HEK293 (cell line): Measurements from ENCODE around the gene SCGB3A2.

Experiments used
- SP2 ChIP-seq: fragments of 450-650 bp; formaldehyde crosslinking; IDR thresholded peaks from 2 replicates; pipeline ENCODE4 v1.5.1; 2016; ENCODE audit warnings: missing biosample characterization, missing genetic modification characterization
- YY1 ChIP-seq: fragments of 450-650 bp; formaldehyde crosslinking; IDR thresholded peaks from 2 replicates; pipeline ENCODE4 v1.5.1; 2018; ENCODE audit warnings: missing biosample characterization, missing genetic modification characterization
- ZBTB48 ChIP-seq: fragments of 450-650 bp; formaldehyde crosslinking; IDR thresholded peaks from 2 replicates; pipeline ENCODE4 v1.5.1; 2016; ENCODE audit warnings: missing biosample characterization, missing genetic modification characterization
- ZFP69B ChIP-seq: fragments of 450-650 bp; formaldehyde crosslinking; IDR thresholded peaks from 2 replicates; pipeline ENCODE4 v1.5.1; 2016; ENCODE audit warnings: missing biosample characterization, missing genetic modification characterization
- ZNF274 ChIP-seq, 2 experiments: fragments of 200-500 bp in 1 of 2; fragments of 450-650 bp in 1 of 2; sonication (Bioruptor generic) in 1 of 2; formaldehyde crosslinking in 1 of 2; IDR thresholded peaks; 2 replicates each; pipeline versions ENCODE4 v1.5.1 to v1.6.1; 2014 to 2016; ENCODE audit warnings: borderline replicate concordance in 1 of 2, inconsistent platforms in 1 of 2, low read length in 1 of 2, missing biosample characterization in 1 of 2, missing genetic modification characterization in 1 of 2
- ZNF292 ChIP-seq: fragments of 450-650 bp; formaldehyde crosslinking; IDR thresholded peaks from 2 replicates; pipeline ENCODE4 v1.5.1; 2016; ENCODE audit warnings: low read depth, missing biosample characterization, missing genetic modification characterization, borderline replicate concordance
- ZNF302 ChIP-seq: fragments of 450-650 bp; formaldehyde crosslinking; IDR thresholded peaks from 2 replicates; pipeline ENCODE4 v1.5.1; 2016; ENCODE audit warnings: missing biosample characterization, missing genetic modification characterization, low read depth
- ZNF623 ChIP-seq: fragments of 450-650 bp; formaldehyde crosslinking; IDR thresholded peaks from 2 replicates; pipeline ENCODE4 v1.5.1; 2016; ENCODE audit warnings: missing biosample characterization, missing genetic modification characterization
- ZNF830 ChIP-seq: fragments of 450-650 bp; IDR thresholded peaks from 2 replicates; pipeline ENCODE4 v1.5.0; 2018; ENCODE audit warnings: missing biosample characterization, missing genetic modification characterization, low read depth, mild to moderate bottlenecking, moderate library complexity
- TF ChIP-seq, protein P1 (sequence below): fragments of 450-650 bp; formaldehyde crosslinking; IDR thresholded peaks from 2 replicates; pipeline ENCODE4 v1.5.1; 2016; ENCODE audit warnings: missing biosample characterization, missing genetic modification characterization
- TF ChIP-seq, protein P2 (sequence below): sonication (generic); formaldehyde crosslinking; IDR thresholded peaks from 2 replicates; pipeline ENCODE4 v1.8.1; 2022; ENCODE audit warnings: mild to moderate bottlenecking, moderate library complexity, missing genetic modification reagents
- TF ChIP-seq, protein P3 (sequence below): fragments of 450-650 bp; formaldehyde crosslinking; IDR thresholded peaks from 2 replicates; pipeline ENCODE4 v1.5.1; 2016; ENCODE audit warnings: missing biosample characterization, missing genetic modification characterization, low read depth

DNA sequence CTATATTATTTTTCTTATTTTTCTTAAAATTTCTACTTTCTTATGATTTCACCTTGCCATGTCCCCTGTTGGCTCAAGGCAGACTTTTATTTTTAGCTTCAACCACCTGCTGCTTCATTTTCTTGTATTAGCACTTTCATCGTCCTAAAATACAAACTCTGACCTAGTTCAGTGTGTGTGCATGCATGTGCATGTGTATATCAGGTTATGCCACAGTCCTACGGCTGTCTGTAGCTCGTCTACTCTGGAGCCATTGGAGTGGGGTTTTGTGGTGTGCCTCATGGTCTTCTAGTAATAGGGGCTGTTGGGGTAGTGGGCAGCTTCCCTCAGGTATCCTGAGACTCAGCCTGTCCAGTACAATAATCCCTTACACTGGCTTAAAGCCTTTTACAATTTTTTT lies 33.7 kb upstream of the SCGB3A2 start:
- no peak for TF ChIP-seq YY1
- TF ChIP-seq, protein P1, sequence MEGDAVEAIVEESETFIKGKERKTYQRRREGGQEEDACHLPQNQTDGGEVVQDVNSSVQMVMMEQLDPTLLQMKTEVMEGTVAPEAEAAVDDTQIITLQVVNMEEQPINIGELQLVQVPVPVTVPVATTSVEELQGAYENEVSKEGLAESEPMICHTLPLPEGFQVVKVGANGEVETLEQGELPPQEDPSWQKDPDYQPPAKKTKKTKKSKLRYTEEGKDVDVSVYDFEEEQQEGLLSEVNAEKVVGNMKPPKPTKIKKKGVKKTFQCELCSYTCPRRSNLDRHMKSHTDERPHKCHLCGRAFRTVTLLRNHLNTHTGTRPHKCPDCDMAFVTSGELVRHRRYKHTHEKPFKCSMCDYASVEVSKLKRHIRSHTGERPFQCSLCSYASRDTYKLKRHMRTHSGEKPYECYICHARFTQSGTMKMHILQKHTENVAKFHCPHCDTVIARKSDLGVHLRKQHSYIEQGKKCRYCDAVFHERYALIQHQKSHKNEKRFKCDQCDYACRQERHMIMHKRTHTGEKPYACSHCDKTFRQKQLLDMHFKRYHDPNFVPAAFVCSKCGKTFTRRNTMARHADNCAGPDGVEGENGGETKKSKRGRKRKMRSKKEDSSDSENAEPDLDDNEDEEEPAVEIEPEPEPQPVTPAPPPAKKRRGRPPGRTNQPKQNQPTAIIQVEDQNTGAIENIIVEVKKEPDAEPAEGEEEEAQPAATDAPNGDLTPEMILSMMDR: no peak
- TF ChIP-seq ZNF623 (tag by site-specific recombination): no peak
- TF ChIP-seq, protein P2, sequence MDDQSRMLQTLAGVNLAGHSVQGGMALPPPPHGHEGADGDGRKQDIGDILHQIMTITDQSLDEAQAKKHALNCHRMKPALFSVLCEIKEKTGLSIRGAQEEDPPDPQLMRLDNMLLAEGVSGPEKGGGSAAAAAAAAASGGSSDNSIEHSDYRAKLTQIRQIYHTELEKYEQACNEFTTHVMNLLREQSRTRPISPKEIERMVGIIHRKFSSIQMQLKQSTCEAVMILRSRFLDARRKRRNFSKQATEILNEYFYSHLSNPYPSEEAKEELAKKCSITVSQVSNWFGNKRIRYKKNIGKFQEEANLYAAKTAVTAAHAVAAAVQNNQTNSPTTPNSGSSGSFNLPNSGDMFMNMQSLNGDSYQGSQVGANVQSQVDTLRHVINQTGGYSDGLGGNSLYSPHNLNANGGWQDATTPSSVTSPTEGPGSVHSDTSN (CRISPR knock-in tag): no peak
- no peak for TF ChIP-seq ZNF830 (tag by site-specific recombination)
- TF ChIP-seq ZNF292 (tag by site-specific recombination): no peak
- TF ChIP-seq ZFP69B: no peak
- TF ChIP-seq ZBTB48: no peak
- no peak for TF ChIP-seq ZNF302 (tag by site-specific recombination)
- no peak for TF ChIP-seq ZNF274 (IDR thresholded peaks at IDR 0.05; ENCODE audit: low read length)
- TF ChIP-seq ZNF274 (tag by site-specific recombination; IDR thresholded peaks at IDR 0.05; ENCODE audit: borderline replicate concordance): no peak
- TF ChIP-seq, protein P3, sequence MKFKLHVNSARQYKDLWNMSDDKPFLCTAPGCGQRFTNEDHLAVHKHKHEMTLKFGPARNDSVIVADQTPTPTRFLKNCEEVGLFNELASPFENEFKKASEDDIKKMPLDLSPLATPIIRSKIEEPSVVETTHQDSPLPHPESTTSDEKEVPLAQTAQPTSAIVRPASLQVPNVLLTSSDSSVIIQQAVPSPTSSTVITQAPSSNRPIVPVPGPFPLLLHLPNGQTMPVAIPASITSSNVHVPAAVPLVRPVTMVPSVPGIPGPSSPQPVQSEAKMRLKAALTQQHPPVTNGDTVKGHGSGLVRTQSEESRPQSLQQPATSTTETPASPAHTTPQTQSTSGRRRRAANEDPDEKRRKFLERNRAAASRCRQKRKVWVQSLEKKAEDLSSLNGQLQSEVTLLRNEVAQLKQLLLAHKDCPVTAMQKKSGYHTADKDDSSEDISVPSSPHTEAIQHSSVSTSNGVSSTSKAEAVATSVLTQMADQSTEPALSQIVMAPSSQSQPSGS (tag by site-specific recombination): no peak
- TF ChIP-seq SP2 (tag by site-specific recombination): no peak
